ENCODE results near the gene ZNF485. TPM values are rescaled to one million over a fixed set of nuclear protein-coding genes. Genes with fewer than 3 reads are reported as not detected.
"Not testable (repeated sequence)": the region's sequence is repeated elsewhere in the genome, so short reads cannot be mapped to it uniquely, and the experiment has no call there.

Gene ZNF485
- total RNA-seq, 1 experiment from 2014 or later: 4.9 TPM

- no peak for DNase-seq (ENCODE audit: low read depth)
- in situ Hi-C loops (cut with HindIII; ENCODE audit: low pct_unique_long_range_greater_than_20kb, low sequenced_read_pairs): no loop called here
These were observed 7.8 kb upstream of the ZNF485 start for GRCh38 chr10:43598446-43598845.

GRCh38 chr10:43599333-43599732 is 6.9 kb upstream of the ZNF485 start:
- no peak for DNase-seq (ENCODE audit: low read depth)
- in situ Hi-C loops (cut with HindIII; ENCODE audit: low pct_unique_long_range_greater_than_20kb, low sequenced_read_pairs): no loop called here

- in situ Hi-C loops (cut with HindIII; ENCODE audit: low pct_unique_long_range_greater_than_20kb, low sequenced_read_pairs); DNase-seq (ENCODE audit: low read depth): not testable (repeated sequence)
These were observed 4.7 kb upstream of the ZNF485 start for GRCh38 chr10:43601576-43601975.

GRCh38 chr10:43605850-43606322 is 352 bp upstream of the ZNF485 start:
- no peak for DNase-seq (ENCODE audit: low read depth)
- in situ Hi-C loops (cut with HindIII; ENCODE audit: low pct_unique_long_range_greater_than_20kb, low sequenced_read_pairs): no loop called here

- in situ Hi-C loops (cut with HindIII; ENCODE audit: low pct_unique_long_range_greater_than_20kb, low sequenced_read_pairs): no loop called here
- DNase-seq (ENCODE audit: low read depth): no peak
These were observed 948 bp downstream of the ZNF485 start for GRCh38 chr10:43607199-43607573.

GRCh38 chr10:43610636-43611035 is 4.4 kb downstream of the ZNF485 start:
- no peak for DNase-seq (ENCODE audit: low read depth)
- in situ Hi-C loops (cut with HindIII; ENCODE audit: low pct_unique_long_range_greater_than_20kb, low sequenced_read_pairs): no loop called here

GRCh38 chr10:43616697-43617370 is 10.6 kb downstream of the ZNF485 start:
- in situ Hi-C loops (cut with HindIII; ENCODE audit: low pct_unique_long_range_greater_than_20kb, low sequenced_read_pairs): no loop called here
- peak; percentile 8 for DNase-seq (ENCODE audit: low read depth)

GRCh38 chr10:43619368-43619767 is 13.1 kb downstream of the ZNF485 start:
- in situ Hi-C loops (cut with HindIII; ENCODE audit: low pct_unique_long_range_greater_than_20kb, low sequenced_read_pairs): no loop called here
- DNase-seq (ENCODE audit: low read depth): no peak

GRCh38 chr10:43622038-43622437 is 15.8 kb downstream of the ZNF485 start:
- DNase-seq (ENCODE audit: low read depth): no peak
- in situ Hi-C loops (cut with HindIII; ENCODE audit: low pct_unique_long_range_greater_than_20kb, low sequenced_read_pairs): no loop called here

GRCh38 chr10:43623351-43623750 is 17.1 kb downstream of the ZNF485 start:
- in situ Hi-C loops (cut with HindIII; ENCODE audit: low pct_unique_long_range_greater_than_20kb, low sequenced_read_pairs): no loop called here
- DNase-seq (ENCODE audit: low read depth): no peak

GRCh38 chr10:43627942-43628341 is 21.7 kb downstream of the ZNF485 start:
- no peak for DNase-seq (ENCODE audit: low read depth)
- in situ Hi-C loops (cut with HindIII; ENCODE audit: low pct_unique_long_range_greater_than_20kb, low sequenced_read_pairs): no loop called here

- in situ Hi-C loops (cut with HindIII; ENCODE audit: low pct_unique_long_range_greater_than_20kb, low sequenced_read_pairs): no loop called here
- no peak for DNase-seq (ENCODE audit: low read depth)
These were observed 22.7 kb downstream of the ZNF485 start for GRCh38 chr10:43628956-43629355.

- DNase-seq (ENCODE audit: low read depth); in situ Hi-C loops (cut with HindIII; ENCODE audit: low pct_unique_long_range_greater_than_20kb, low sequenced_read_pairs): not testable (repeated sequence)
These were observed 29.6 kb downstream of the ZNF485 start for GRCh38 chr10:43635816-43636215.

- in situ Hi-C loops (cut with HindIII; ENCODE audit: low pct_unique_long_range_greater_than_20kb, low sequenced_read_pairs): no loop called here
- no peak for DNase-seq (ENCODE audit: low read depth)
These were observed 34.4 kb downstream of the ZNF485 start for GRCh38 chr10:43640603-43641002.

GRCh38 chr10:43644252-43644651 is 38.0 kb downstream of the ZNF485 start:
- in situ Hi-C loops (cut with HindIII; ENCODE audit: low pct_unique_long_range_greater_than_20kb, low sequenced_read_pairs): no loop called here
- DNase-seq (ENCODE audit: low read depth): peak; percentile 14

GRCh38 chr10:43645866-43646265 is 39.6 kb downstream of the ZNF485 start:
- DNase-seq (ENCODE audit: low read depth): no peak
- in situ Hi-C loops (cut with HindIII; ENCODE audit: low pct_unique_long_range_greater_than_20kb, low sequenced_read_pairs): no loop called here

GRCh38 chr10:43647576-43647975 is 41.3 kb downstream of the ZNF485 start:
- in situ Hi-C loops (cut with HindIII; ENCODE audit: low pct_unique_long_range_greater_than_20kb, low sequenced_read_pairs): no loop called here
- no peak for DNase-seq (ENCODE audit: low read depth)

- in situ Hi-C loops (cut with HindIII; ENCODE audit: low pct_unique_long_range_greater_than_20kb, low sequenced_read_pairs): no loop called here
- no peak for DNase-seq (ENCODE audit: low read depth)
These were observed 41.8 kb downstream of the ZNF485 start for GRCh38 chr10:43648095-43648397.

- in situ Hi-C loops (cut with HindIII; ENCODE audit: low pct_unique_long_range_greater_than_20kb, low sequenced_read_pairs): no loop called here
- peak; percentile 82 for DNase-seq (ENCODE audit: low read depth)
These were observed 42.4 kb downstream of the ZNF485 start, which contains the start of gene ZNF32 for GRCh38 chr10:43648398-43649184. Gene ZNF32, minus strand, starts transcription at chr10:43648881. Its CDS starts 2,748 bp downstream, at chr10:43646133.

- no peak for DNase-seq (ENCODE audit: low read depth)
- in situ Hi-C loops (cut with HindIII; ENCODE audit: low pct_unique_long_range_greater_than_20kb, low sequenced_read_pairs): no loop called here
These were observed 42.9 kb downstream of the ZNF485 start for GRCh38 chr10:43649185-43649523.

Measured in Caki2 (cell line).